Tibial nerve (tissue), 4 donors: ENCODE results near the gene AK2. TPM values are rescaled to one million over a fixed set of nuclear protein-coding genes. Genes with fewer than 3 reads are reported as not detected.

Experiments
- DNase-seq, 2 donors: peaks; one replicate each; pipeline ENCODE4 v3.0.0-alpha.2; 2019; ENCODE audit warnings: low spot score in 2 of 2
- H3K27ac ChIP-seq, 4 donors: fragments of 200-600 bp; sonication (generic) in 3 of 4; one replicate each; pipeline ENCODE4 v1.5.1; 2017 to 2019; ENCODE audit warnings: mild to moderate bottlenecking in 1 of 4
- H3K27me3 ChIP-seq, 2 donors: fragments of 200-600 bp; sonication (generic) in 1 of 2; one replicate each; pipeline versions ENCODE4 v1.5.1 to v1.6.0; 2017 to 2019
- H3K36me3 ChIP-seq, 3 donors: fragments of 200-600 bp; sonication (generic); one replicate each; pipeline ENCODE4 v1.5.1; 2018 to 2019
- H3K4me1 ChIP-seq, 4 donors: fragments of 200-600 bp; sonication (generic) in 3 of 4; one replicate each; pipeline ENCODE4 v1.5.1; 2017 to 2019
- H3K4me3 ChIP-seq, 4 donors: fragments of 200-600 bp; sonication (generic) in 3 of 4; one replicate each; pipeline ENCODE4 v1.5.1; 2017 to 2019; ENCODE audit warnings: mild to moderate bottlenecking in 1 of 4, moderate library complexity in 1 of 4
- H3K9me3 ChIP-seq, 4 donors: fragments of 200-600 bp; sonication (generic) in 3 of 4; one replicate each; pipeline ENCODE4 v1.5.1; 2017 to 2019
- CTCF ChIP-seq, 5 experiments: fragments of 200-600 bp in 3 of 5; fragments of 450-650 bp in 2 of 5; sonication (generic) in 3 of 5; IDR thresholded peaks; one replicate each; pipeline ENCODE4 v1.5.1; 2016 to 2019; ENCODE audit warnings: antibody characterized with exemption in 5 of 5, mild to moderate bottlenecking in 3 of 5, moderate library complexity in 2 of 5
- EP300 ChIP-seq, 2 donors: sonication (generic); formaldehyde crosslinking; IDR thresholded peaks; one replicate each; pipeline ENCODE4 v1.6.1; 2017; ENCODE audit warnings: antibody characterized with exemption in 2 of 2, mild to moderate bottlenecking in 1 of 2
- POLR2A ChIP-seq, 2 donors: fragments of 450-650 bp; IDR thresholded peaks; one replicate each; pipeline ENCODE4 v1.6.1; 2017; ENCODE audit warnings: antibody characterized with exemption in 2 of 2, mild to moderate bottlenecking in 2 of 2, moderate library complexity in 2 of 2
- WGBS, 2 donors: methylation state at CpG; one replicate each; pipeline ENCODE4 v1.1.5; 2018; 5-methylcytosine and 5-hydroxymethylcytosine counted together
- total RNA-seq, 4 donors: library from RNA; depleted of rRNA; stranded (reverse); fragments of >200 nt; gene quantifications; one replicate each; pipeline ENCODE4 v1.1.0, GENCODE V29; 2016

AK2 gene
- total RNA-seq, 4 donors from 2014 or later: 127 to 559 (median 207) TPM

- Histone ChIP-seq H3K9me3 (no peaks in the 10 kb centered on the region), H3K4me1 (peaks cover 0 to 36% (median 10%) of the 10 kb centered on the region in 4 donors), H3K27ac (peak overlapping the region in 2 of 4 donors; percentile 40 to 81), H3K27me3 (no peaks in the 10 kb centered on the region), H3K36me3 (no peaks in the 10 kb centered on the region), H3K4me3 (peak overlapping the region; percentile 37 to 90 (median 60))
- 6 to 10% methylated on average over 25 to 35 of the region's 35 CpGs for WGBS, 2 donors
- DNase-seq: no peak
- no peak for TF ChIP-seq EP300 (IDR thresholded peaks at IDR 0.05)
- TF ChIP-seq POLR2A (IDR thresholded peaks at IDR 0.05): no peak
- TF ChIP-seq CTCF (IDR thresholded peaks at IDR 0.05): no peak
Measured at GRCh38 chr1:33081554-33082305, 45.0 kb upstream of the AK2 start.

GRCh38 chr1:33080885-33081553 lies 44.3 kb upstream of the AK2 start, which contains the start of gene AZIN2:
TSS of gene AZIN2 (plus strand) at chr1:33081153. CDS start at chr1:33082250, 1,097 bp downstream.
- H3K36me3 ChIP-seq: no peaks in the 10 kb centered on the region
- peak; percentile 89 to 96 for DNase-seq
- no peaks in the 10 kb centered on the region for H3K27me3 ChIP-seq
- TF ChIP-seq EP300 (IDR thresholded peaks at IDR 0.05) (peak in 1 of 2 donors; percentile 90), POLR2A (IDR thresholded peaks at IDR 0.05) (peak; percentile 27 to 75), CTCF (IDR thresholded peaks at IDR 0.05) (peak in 2 of 5 experiments; percentile 20 to 25)
- H3K4me3 ChIP-seq: peak within 1 kb of the TSS; percentile 37 to 90 (median 60)
- peak within 1 kb of the TSS in 3 of 4 donors; percentile 28 to 81 (median 40) for H3K27ac ChIP-seq
- H3K9me3 ChIP-seq: no peaks in the 10 kb centered on the region
- H3K4me1 ChIP-seq: peaks cover 0 to 31% (median 10%) of the 10 kb centered on the region in 4 donors
- 0 to 1% methylated on average over 11 to 46 of the region's 52 CpGs for WGBS, 2 donors

- DNase-seq: no peak
- 55 to 62% methylated on average over 6 of the region's 6 CpGs for WGBS, 2 donors
- Histone ChIP-seq H3K4me1 (peaks cover 0 to 28% (median 10%) of the 10 kb centered on the region in 4 donors), H3K4me3 (peak overlapping the region; percentile 37 to 90 (median 60)), H3K27me3 (no peaks in the 10 kb centered on the region), H3K9me3 (no peaks in the 10 kb centered on the region), H3K27ac (peak overlapping the region in 1 of 4 donors; percentile 81), H3K36me3 (no peaks in the 10 kb centered on the region)
- TF ChIP-seq EP300 (IDR thresholded peaks at IDR 0.05): no peak
- no peak for TF ChIP-seq POLR2A (IDR thresholded peaks at IDR 0.05)
Measured at GRCh38 chr1:33080373-33080772, 43.7 kb upstream of the AK2 start.

- H3K4me3 ChIP-seq: no peak overlapping the region
- no peaks in the 10 kb centered on the region for H3K36me3 ChIP-seq
- peaks cover 0 to 34% (median 13%) of the 10 kb centered on the region in 4 donors for H3K4me1 ChIP-seq
- H3K27ac ChIP-seq: no peak overlapping the region
- 35 to 68% methylated on average over 1 of the region's 1 CpG for WGBS, 2 donors
- no peaks in the 10 kb centered on the region for H3K27me3 ChIP-seq
- no peaks in the 10 kb centered on the region for H3K9me3 ChIP-seq
- TF ChIP-seq CTCF (IDR thresholded peaks at IDR 0.05) (no peak), EP300 (IDR thresholded peaks at IDR 0.05) (no peak), POLR2A (IDR thresholded peaks at IDR 0.05) (no peak)
- DNase-seq: no peak
Measured at GRCh38 chr1:33078030-33078591, 41.4 kb upstream of the AK2 start.

- DNase-seq: no peak
Measured at GRCh38 chr1:33074193-33074945, 37.7 kb upstream of the AK2 start.

More at GRCh38 chr1:33074193-33074945, 37.7 kb upstream of the AK2 start:
- Histone ChIP-seq H3K36me3 (no peaks in the 10 kb centered on the region), H3K9me3 (no peaks in the 10 kb centered on the region), H3K4me3 (no peak overlapping the region), H3K27me3 (no peaks in the 10 kb centered on the region), H3K4me1 (peaks cover 0 to 6% (median 3%) of the 10 kb centered on the region in 4 donors), H3K27ac (peak overlapping the region in 1 of 4 donors; percentile 30)
- WGBS, 2 donors: 40 to 43% methylated on average over 4 of the region's 4 CpGs
- TF ChIP-seq POLR2A (IDR thresholded peaks at IDR 0.05) (no peak), EP300 (IDR thresholded peaks at IDR 0.05) (no peak), CTCF (IDR thresholded peaks at IDR 0.05) (no peak)
